ENCODE measurements around the gene STRA6. TPM values are rescaled to one million over a fixed set of nuclear protein-coding genes. Genes with fewer than 3 reads are reported as not detected.

The STRA6 gene
- total RNA-seq, 3 donors from 2014 or later (not counting 1 experiment from before 2014, with no cell fraction given): not detected

GRCh38 chr15:74172701-74173379 lies 29.7 kb downstream of the STRA6 start:
- Histone ChIP-seq H3K27ac (ENCODE audit: low read length) (no peak overlapping the region), H3K4me3 (ENCODE audit: low read length) (no peak overlapping the region), H3K9me3 (ENCODE audit: control insufficient read depth, insufficient read depth, low read length) (no peaks in the 10 kb centered on the region), H3K4me1 (ENCODE audit: control insufficient read depth, insufficient read depth, low read length) (no peaks in the 10 kb centered on the region), H3K36me3 (ENCODE audit: control insufficient read depth, insufficient read depth, low read length) (no peaks in the 10 kb centered on the region), H3K27me3 (ENCODE audit: control insufficient read depth, insufficient read depth, low read length) (no peaks in the 10 kb centered on the region)
- Mint-ChIP-seq H3K4me1 (no peaks in the 10 kb centered on the region), H3K36me3 (no peaks in the 10 kb centered on the region), H3K27me3 (ENCODE audit: low read depth in 2 of 2) (peaks cover 5 to 10% of the 10 kb centered on the region in 2 donors), H3K4me3 (no peak overlapping the region), H3K27ac (no peak overlapping the region), H3K9me3 (no peaks in the 10 kb centered on the region)
- intact Hi-C loops (cut with micrococcal nuclease): no loop called here
- no peak for ATAC-seq
- TF ChIP-seq CTCF (IDR thresholded peaks at IDR 0.05): no peak
- no peak for DNase-seq
- WGBS (ENCODE audit: insufficient coverage): 88% methylated on average over 13 of the region's 13 CpGs

GRCh38 chr15:74171965-74172541 lies 30.5 kb downstream of the STRA6 start:
- H3K4me1 ChIP-seq (ENCODE audit: control insufficient read depth, insufficient read depth, low read length): no peaks in the 10 kb centered on the region
- no peak for DNase-seq

GRCh38 chr15:74170875-74171578 lies 31.6 kb downstream of the STRA6 start:
- no peak overlapping the region for H3K4me3 Mint-ChIP-seq
- DNase-seq (no peak), ATAC-seq (no peak)
- no peaks in the 10 kb centered on the region for H3K4me1 Mint-ChIP-seq
- Histone ChIP-seq H3K9me3 (ENCODE audit: control insufficient read depth, insufficient read depth, low read length) (no peaks in the 10 kb centered on the region), H3K4me1 (ENCODE audit: control insufficient read depth, insufficient read depth, low read length) (no peaks in the 10 kb centered on the region), H3K27me3 (ENCODE audit: control insufficient read depth, insufficient read depth, low read length) (no peaks in the 10 kb centered on the region), H3K4me3 (ENCODE audit: low read length) (no peak overlapping the region), H3K27ac (ENCODE audit: low read length) (no peak overlapping the region), H3K36me3 (ENCODE audit: control insufficient read depth, insufficient read depth, low read length) (no peaks in the 10 kb centered on the region)
- TF ChIP-seq CTCF (IDR thresholded peaks at IDR 0.05): no peak
- intact Hi-C loops (cut with micrococcal nuclease): no loop called here
- H3K36me3 Mint-ChIP-seq: no peaks in the 10 kb centered on the region
- H3K27me3 Mint-ChIP-seq (ENCODE audit: low read depth in 2 of 2): peaks cover 0 to 10% of the 10 kb centered on the region in 2 donors
- no peaks in the 10 kb centered on the region for H3K9me3 Mint-ChIP-seq
- WGBS (ENCODE audit: insufficient coverage): 80% methylated on average over 6 of the region's 7 CpGs
- no peak overlapping the region for H3K27ac Mint-ChIP-seq

More at GRCh38 chr15:74171965-74172541, 30.5 kb downstream of the STRA6 start:
- intact Hi-C loops (cut with micrococcal nuclease): no loop called here
- H3K9me3 ChIP-seq (ENCODE audit: control insufficient read depth, insufficient read depth, low read length): no peaks in the 10 kb centered on the region
- Mint-ChIP-seq H3K27me3 (ENCODE audit: low read depth in 2 of 2) (peaks cover 4 to 10% of the 10 kb centered on the region in 2 donors), H3K36me3 (no peaks in the 10 kb centered on the region), H3K27ac (no peak overlapping the region), H3K4me1 (no peaks in the 10 kb centered on the region), H3K9me3 (no peaks in the 10 kb centered on the region), H3K4me3 (no peak overlapping the region)
- no peak for TF ChIP-seq CTCF (IDR thresholded peaks at IDR 0.05)
- no peak overlapping the region for H3K27ac ChIP-seq (ENCODE audit: low read length)
- H3K36me3 ChIP-seq (ENCODE audit: control insufficient read depth, insufficient read depth, low read length): no peaks in the 10 kb centered on the region
- 90% methylated on average over 1 of the region's 1 CpG for WGBS (ENCODE audit: insufficient coverage)
- ATAC-seq: no peak
- no peak overlapping the region for H3K4me3 ChIP-seq (ENCODE audit: low read length)
- H3K27me3 ChIP-seq (ENCODE audit: control insufficient read depth, insufficient read depth, low read length): no peaks in the 10 kb centered on the region
